Stimulated activated CD4-positive, alpha-beta T cell treated with anti-CD3 and anti-CD28 coated beads, Interleukin-1b, Interleukin-23, amount 100 ng/mL, for 48 hours (primary cell): Measurements from ENCODE around the gene RFNG.

Experiments
- DNase-seq: peaks from one replicate; pipeline ENCODE4 v3.0.0-alpha.2; 2020

The RFNG gene

GRCh38 chr17:82012640-82013295 lies 38.8 kb downstream of the RFNG start:
- DNase-seq = no peak

GRCh38 chr17:82012261-82012639 lies 39.4 kb downstream of the RFNG start:
- no peak for DNase-seq

GRCh38 chr17:82011617-82012187 lies 39.9 kb downstream of the RFNG start:
- DNase-seq = no peak

GRCh38 chr17:82010575-82011525 lies 40.8 kb downstream of the RFNG start:
- DNase-seq = no peak

- no peak for DNase-seq
Observed at GRCh38 chr17:82009413-82009812, 42.2 kb downstream of the RFNG start.

- DNase-seq = no peak
Observed at GRCh38 chr17:82008941-82009405, 42.6 kb downstream of the RFNG start.

- DNase-seq = no peak
Observed at GRCh38 chr17:82008258-82008940, 43.2 kb downstream of the RFNG start.

- no peak for DNase-seq
Observed at GRCh38 chr17:82007495-82008257, 43.9 kb downstream of the RFNG start.

GRCh38 chr17:82007228-82007494 lies 44.5 kb downstream of the RFNG start:
- no peak for DNase-seq

GRCh38 chr17:82006468-82007227 lies 45.0 kb downstream of the RFNG start:
- no peak for DNase-seq

- no peak for DNase-seq
Observed at GRCh38 chr17:82005701-82006348, 45.8 kb downstream of the RFNG start.

- no peak for DNase-seq
Observed at GRCh38 chr17:82004517-82005455, 46.8 kb downstream of the RFNG start.

- DNase-seq = peak; percentile 28
Observed at GRCh38 chr17:82003411-82004381, 47.9 kb downstream of the RFNG start.

- DNase-seq = no peak
Observed at GRCh38 chr17:82001571-82002056, 50.0 kb downstream of the RFNG start.

GRCh38 chr17:82000803-82001570 lies 50.6 kb downstream of the RFNG start:
- no peak for DNase-seq

GRCh38 chr17:81999976-82000802 lies 51.4 kb downstream of the RFNG start:
- DNase-seq = no peak

- DNase-seq = no peak
Observed at GRCh38 chr17:81999587-81999975, 52.0 kb downstream of the RFNG start.
